ENCODE results near the gene PLCH2. TPM values are rescaled to one million over a fixed set of nuclear protein-coding genes. Genes with fewer than 3 reads are reported as not detected.

PLCH2 gene
- total RNA-seq, 1 experiment from 2014 or later, result 123 TPM

DNA sequence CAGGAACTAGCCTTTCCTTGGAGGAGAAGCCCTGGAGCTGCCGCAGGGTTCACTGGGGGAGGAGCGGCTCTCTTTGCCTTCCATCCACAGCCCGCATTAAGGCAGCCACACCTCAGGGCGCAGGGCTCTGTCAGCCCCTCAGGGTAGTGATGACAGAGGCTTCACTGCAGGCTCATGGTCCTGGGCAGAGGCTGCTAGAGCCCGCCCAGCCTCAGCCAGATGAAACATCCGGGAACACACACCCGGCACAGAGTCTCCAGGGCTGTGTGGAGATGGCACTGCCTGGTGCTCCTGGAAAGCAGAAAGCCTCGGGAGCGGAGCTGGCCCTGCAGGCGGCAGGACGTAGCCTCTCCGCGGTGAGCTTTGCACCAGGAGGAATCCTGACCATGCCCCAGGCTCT is 34.3 kb upstream of the PLCH2 start:
- POLR2A ChIA-PET, result interaction anchor here (1.4 kb wide), 1 partner anchor 10 kb away, joined by 3 read pairs; no protein-coding TSS in a partner anchor
- Mint-ChIP-seq H3K27me3 (ENCODE audit: insufficient read depth, unreplicated experiment) (no peaks in the 10 kb centered on the region), H3K27ac (ENCODE audit: low read depth, unreplicated experiment) (no peak overlapping the region), H3K9me3 (ENCODE audit: unreplicated experiment) (no peaks in the 10 kb centered on the region), H3K36me3 (ENCODE audit: insufficient read depth, unreplicated experiment) (peaks cover 5% of the 10 kb centered on the region), H3K4me3 (ENCODE audit: unreplicated experiment) (no peak overlapping the region), H3K4me1 (ENCODE audit: insufficient read depth, unreplicated experiment) (peaks cover 5% of the 10 kb centered on the region)
- TF ChIP-seq, protein P1, sequence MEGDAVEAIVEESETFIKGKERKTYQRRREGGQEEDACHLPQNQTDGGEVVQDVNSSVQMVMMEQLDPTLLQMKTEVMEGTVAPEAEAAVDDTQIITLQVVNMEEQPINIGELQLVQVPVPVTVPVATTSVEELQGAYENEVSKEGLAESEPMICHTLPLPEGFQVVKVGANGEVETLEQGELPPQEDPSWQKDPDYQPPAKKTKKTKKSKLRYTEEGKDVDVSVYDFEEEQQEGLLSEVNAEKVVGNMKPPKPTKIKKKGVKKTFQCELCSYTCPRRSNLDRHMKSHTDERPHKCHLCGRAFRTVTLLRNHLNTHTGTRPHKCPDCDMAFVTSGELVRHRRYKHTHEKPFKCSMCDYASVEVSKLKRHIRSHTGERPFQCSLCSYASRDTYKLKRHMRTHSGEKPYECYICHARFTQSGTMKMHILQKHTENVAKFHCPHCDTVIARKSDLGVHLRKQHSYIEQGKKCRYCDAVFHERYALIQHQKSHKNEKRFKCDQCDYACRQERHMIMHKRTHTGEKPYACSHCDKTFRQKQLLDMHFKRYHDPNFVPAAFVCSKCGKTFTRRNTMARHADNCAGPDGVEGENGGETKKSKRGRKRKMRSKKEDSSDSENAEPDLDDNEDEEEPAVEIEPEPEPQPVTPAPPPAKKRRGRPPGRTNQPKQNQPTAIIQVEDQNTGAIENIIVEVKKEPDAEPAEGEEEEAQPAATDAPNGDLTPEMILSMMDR (IDR thresholded peaks at IDR 0.05; ENCODE audit: unreplicated experiment), result no peak
- no peak for DNase-seq (ENCODE audit: unreplicated experiment)
- no TSS peak for BruUV-seq (replicated peaks)
- intact Hi-C loops (cut with micrococcal nuclease), result no loop called here
- CTCF ChIA-PET, result no interaction called here

GRCh38 chr1:2442661-2443060 is 33.4 kb upstream of the PLCH2 start:
- intact Hi-C loops (cut with micrococcal nuclease), result no loop called here
- H3K27me3 Mint-ChIP-seq (ENCODE audit: insufficient read depth, unreplicated experiment), result no peaks in the 10 kb centered on the region
- H3K36me3 Mint-ChIP-seq (ENCODE audit: insufficient read depth, unreplicated experiment), result peaks cover 5% of the 10 kb centered on the region
- POLR2A ChIA-PET, result no interaction called here
- no peak overlapping the region for H3K27ac Mint-ChIP-seq (ENCODE audit: low read depth, unreplicated experiment)
- CTCF ChIA-PET, result no interaction called here
- TF ChIP-seq, protein P1 (IDR thresholded peaks at IDR 0.05; ENCODE audit: unreplicated experiment), result no peak
- H3K4me1 Mint-ChIP-seq (ENCODE audit: insufficient read depth, unreplicated experiment), result peaks cover 5% of the 10 kb centered on the region
- no TSS peak for BruUV-seq (replicated peaks)
- H3K4me3 Mint-ChIP-seq (ENCODE audit: unreplicated experiment), result no peak overlapping the region
- H3K9me3 Mint-ChIP-seq (ENCODE audit: unreplicated experiment), result no peaks in the 10 kb centered on the region
- no peak for DNase-seq (ENCODE audit: unreplicated experiment)

DNA sequence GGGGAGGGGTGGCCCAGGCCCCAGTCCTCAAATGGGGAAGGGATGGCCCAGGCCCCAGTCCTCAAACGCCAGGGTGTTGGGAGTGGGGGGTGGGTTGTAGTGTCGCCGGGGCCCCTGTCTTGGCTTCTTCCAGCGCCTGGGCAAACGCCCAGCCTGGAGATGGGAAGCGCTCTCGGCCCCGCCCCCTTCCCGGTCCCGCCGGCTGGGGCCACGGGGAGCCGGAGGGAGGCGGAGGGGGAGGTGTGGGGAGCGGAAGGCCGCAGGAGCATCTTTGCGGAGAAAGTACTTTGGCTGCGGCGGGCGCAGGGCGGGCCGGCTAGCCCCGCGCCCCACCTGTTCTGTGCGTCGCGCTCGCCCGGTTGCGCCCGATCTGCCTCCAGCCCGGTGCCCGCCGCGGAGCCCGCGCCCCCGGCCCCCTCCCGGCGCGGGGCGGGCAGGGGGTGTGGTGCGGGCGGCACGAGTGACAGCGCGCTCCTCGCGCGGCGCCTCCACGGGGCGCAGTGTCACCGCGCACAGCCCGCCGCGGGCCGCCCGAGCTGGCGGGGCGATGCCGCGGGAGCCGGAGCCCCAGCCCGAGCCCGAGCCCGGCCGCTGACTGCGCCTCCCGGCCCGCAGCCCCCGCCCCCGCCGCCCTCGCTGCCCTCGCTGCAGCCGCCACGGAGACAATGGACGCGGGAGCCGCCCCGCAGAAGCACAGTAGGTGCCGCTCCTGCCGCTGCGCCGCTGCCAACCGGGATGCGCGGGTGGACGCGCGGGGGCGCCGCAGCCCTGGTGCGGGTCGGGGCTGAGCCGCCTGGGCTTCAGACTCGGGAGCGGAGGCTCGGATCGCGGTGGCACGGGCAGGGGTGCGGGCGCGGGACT is 32.6 kb upstream of the PLCH2 start:
- TF ChIP-seq, protein P1 (IDR thresholded peaks at IDR 0.05; ENCODE audit: unreplicated experiment), result no peak
- no peak for DNase-seq (ENCODE audit: unreplicated experiment)
- Mint-ChIP-seq H3K27ac (ENCODE audit: low read depth, unreplicated experiment) (no peak overlapping the region), H3K4me3 (ENCODE audit: unreplicated experiment) (no peak overlapping the region), H3K36me3 (ENCODE audit: insufficient read depth, unreplicated experiment) (peaks cover 5% of the 10 kb centered on the region), H3K27me3 (ENCODE audit: insufficient read depth, unreplicated experiment) (no peaks in the 10 kb centered on the region), H3K4me1 (ENCODE audit: insufficient read depth, unreplicated experiment) (peaks cover 5% of the 10 kb centered on the region), H3K9me3 (ENCODE audit: unreplicated experiment) (no peaks in the 10 kb centered on the region)
- intact Hi-C loops (cut with micrococcal nuclease), result no loop called here
- ChIA-PET CTCF (no interaction called here), POLR2A (no interaction called here)
- no TSS peak for BruUV-seq (replicated peaks)

DNA sequence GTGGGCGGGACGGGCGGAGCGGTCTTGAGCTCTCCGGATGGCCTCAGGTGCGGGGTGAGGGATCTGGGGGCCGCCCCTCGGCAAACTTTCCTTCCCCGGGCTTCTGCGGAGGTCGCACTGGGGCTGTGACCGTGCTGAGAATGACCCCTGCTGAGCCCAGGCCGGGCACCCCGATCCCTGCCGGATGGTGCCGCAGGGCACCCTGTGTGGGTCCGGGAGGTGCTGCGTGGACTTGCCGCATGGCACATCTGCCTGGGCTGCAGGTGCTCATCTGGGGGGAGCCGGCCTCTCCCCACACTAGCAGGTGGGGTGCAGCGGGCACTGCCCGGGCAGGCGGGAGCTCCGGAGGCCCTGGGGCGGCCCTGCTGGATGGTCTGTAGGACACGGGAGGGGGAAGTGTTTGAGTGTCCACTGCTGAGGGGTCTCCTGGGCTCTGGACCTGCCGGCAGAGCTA is 31.9 kb upstream of the PLCH2 start:
- TF ChIP-seq, protein P1 (IDR thresholded peaks at IDR 0.05; ENCODE audit: unreplicated experiment), result no peak
- peaks cover 5% of the 10 kb centered on the region for H3K4me1 Mint-ChIP-seq (ENCODE audit: insufficient read depth, unreplicated experiment)
- ChIA-PET CTCF (no interaction called here), POLR2A (no interaction called here)
- intact Hi-C loops (cut with micrococcal nuclease), result no loop called here
- no TSS peak for BruUV-seq (replicated peaks)
- no peak overlapping the region for H3K4me3 Mint-ChIP-seq (ENCODE audit: unreplicated experiment)
- H3K27ac Mint-ChIP-seq (ENCODE audit: low read depth, unreplicated experiment), result no peak overlapping the region
- peaks cover 5% of the 10 kb centered on the region for H3K36me3 Mint-ChIP-seq (ENCODE audit: insufficient read depth, unreplicated experiment)
- no peaks in the 10 kb centered on the region for H3K9me3 Mint-ChIP-seq (ENCODE audit: unreplicated experiment)
- no peaks in the 10 kb centered on the region for H3K27me3 Mint-ChIP-seq (ENCODE audit: insufficient read depth, unreplicated experiment)
- DNase-seq (ENCODE audit: unreplicated experiment), result no peak

Measured in MCF 10A (cell line).